Right ventricle myocardium superior (tissue), 1 donor: ENCODE data around the gene ZNF879. TPM values are rescaled to one million over a fixed set of nuclear protein-coding genes. Genes with fewer than 3 reads are reported as not detected.

Source experiments
- ATAC-seq: fragments of 200-7000 bp; cut with Tn5 transposase; one replicate; pipeline ENCODE4 v1.9.1; 2020; ENCODE audit warnings: mild to moderate bottlenecking; ENCODE audit not compliant: poor library complexity
- DNase-seq: peaks from one replicate; pipeline ENCODE4 v3.0.0-alpha.2; 2020
- intact Hi-C: fragments of 100-400 bp; cut with DNase I; formaldehyde crosslinking; loops from one replicate; pipeline ENCODE4 v1.11.2; 2022
- long read RNA-seq: library from polyadenylated mRNA; unstranded; transcript quantifications from one replicate; pipeline ENCODE4 v2.0.0, GENCODE V29; 2021
- total RNA-seq: library from RNA; stranded (reverse); fragmentation: NEBNext Ultra II Directional; extraction: Animal tissue kit (Norgen Biotek cat#: 25700); gene quantifications from one replicate; pipeline ENCODE4 v1.2.1, GENCODE V29; 2021
- donor health status: DM: no; HTN: yes; CAD: no; lungs with severe emphysema.

ZNF879 gene
- total RNA-seq, result 4.0 TPM
- long read RNA-seq, transcript ZNF879-201 (5 exons, 3,304 nt), result major isoform, 5 of 10 reads
- long read RNA-seq, partial matches to known transcripts, result 0 of 10 reads
- long read RNA-seq, other reads (novel, unspliced or antisense), result 5 of 10 reads

GRCh38 chr5:179023528-179024189 is at the start of gene ZNF879:
ZNF879 (plus strand) TSS chr5:179023804; CDS start chr5:179025005, 1,201 bp downstream.
- DNase-seq (peak; percentile 97), ATAC-seq (peak; percentile 100)
- intact Hi-C loops, result loop anchor here (10.0 kb wide), 1 partner anchor 51 kb away; no protein-coding TSS in a partner anchor

- DNase-seq, result no peak
- intact Hi-C loops, result no loop called here
- ATAC-seq, result no peak
Observed at GRCh38 chr5:178981381-178981780, 42.2 kb upstream of the ZNF879 start.

- no peak for DNase-seq
- no peak for ATAC-seq
- intact Hi-C loops, result no loop called here
Observed at GRCh38 chr5:178982941-178983340, 40.7 kb upstream of the ZNF879 start.

GRCh38 chr5:178983728-178984127 is 39.9 kb upstream of the ZNF879 start:
- DNase-seq, result no peak
- intact Hi-C loops, result no loop called here
- ATAC-seq, result no peak

- intact Hi-C loops, result no loop called here
- ATAC-seq, result no peak
- no peak for DNase-seq
Observed at GRCh38 chr5:178984145-178985072, 39.2 kb upstream of the ZNF879 start.

GRCh38 chr5:178986326-178986960 is 37.2 kb upstream of the ZNF879 start:
- DNase-seq, result no peak
- intact Hi-C loops, result no loop called here
- ATAC-seq, result no peak

- ATAC-seq (no peak), DNase-seq (no peak)
- intact Hi-C loops, result no loop called here
Observed at GRCh38 chr5:178988436-178989220, 35.0 kb upstream of the ZNF879 start.

- DNase-seq (no peak), ATAC-seq (no peak)
- intact Hi-C loops, result no loop called here
Observed at GRCh38 chr5:178989311-178989710, 34.3 kb upstream of the ZNF879 start.

- intact Hi-C loops, result no loop called here
- DNase-seq (no peak), ATAC-seq (no peak)
Observed at GRCh38 chr5:178990491-178990890, 33.1 kb upstream of the ZNF879 start.

GRCh38 chr5:178991190-178992145 is 32.1 kb upstream of the ZNF879 start:
- DNase-seq (no peak), ATAC-seq (no peak)
- intact Hi-C loops, result no loop called here

GRCh38 chr5:178992291-178992895 is 31.2 kb upstream of the ZNF879 start:
- ATAC-seq (no peak), DNase-seq (no peak)
- intact Hi-C loops, result no loop called here

- ATAC-seq (no peak), DNase-seq (no peak)
- intact Hi-C loops, result no loop called here
Observed at GRCh38 chr5:178993236-178993765, 30.3 kb upstream of the ZNF879 start.

GRCh38 chr5:178993955-178994579 is 29.5 kb upstream of the ZNF879 start:
- ATAC-seq (no peak), DNase-seq (no peak)
- intact Hi-C loops, result no loop called here

GRCh38 chr5:178994580-178995340 is 28.8 kb upstream of the ZNF879 start, which contains the start of gene GRM6:
GRM6 (minus strand) TSS chr5:178995320; CDS start chr5:178994944, 376 bp downstream.
- ATAC-seq, result no peak
- DNase-seq, result no peak
- intact Hi-C loops, result no loop called here

GRCh38 chr5:178995341-178995690 is 28.3 kb upstream of the ZNF879 start:
- ATAC-seq (no peak), DNase-seq (no peak)
- intact Hi-C loops, result no loop called here

GRCh38 chr5:178996156-178996555 is 27.4 kb upstream of the ZNF879 start:
- no peak for ATAC-seq
- intact Hi-C loops, result no loop called here
- no peak for DNase-seq
